Measurements from ENCODE around the gene KCNG2. TPM values are rescaled to one million over a fixed set of nuclear protein-coding genes. Genes with fewer than 3 reads are reported as not detected.

The KCNG2 gene
- polyA plus RNA-seq, 1 donor from 2014 or later = not detected

GRCh38 chr18:79851489-79851888 is 53.8 kb downstream of the KCNG2 start:
- Histone ChIP-seq H3K4me2 (ENCODE audit: low read length) (no peak overlapping the region), H3K27me3 (ENCODE audit: insufficient read depth, low read depth, low read length) (no peaks in the 10 kb centered on the region), H3F3A (ENCODE audit: insufficient read depth, low read length, poor library complexity, severe bottlenecking) (no peaks in the 10 kb centered on the region), H3K79me2 (replicated peaks; ENCODE audit: insufficient read depth, low read length) (no peaks in the 10 kb centered on the region), H4K20me1 (ENCODE audit: insufficient read depth) (no peaks in the 10 kb centered on the region), H2AFZ (ENCODE audit: low read depth, low read length) (no peak overlapping the region), H3K4me3 (ENCODE audit: low read length) (no peak overlapping the region), H3K9ac (ENCODE audit: low read length) (no peak overlapping the region), H3K9me2 (ENCODE audit: insufficient read depth, low read length) (no peaks in the 10 kb centered on the region), H3K27ac (ENCODE audit: low read length) (no peak overlapping the region), H3K36me3 (ENCODE audit: insufficient read depth, low read length) (no peaks in the 10 kb centered on the region), H3K9me3 (ENCODE audit: low read length) (no peaks in the 10 kb centered on the region)
- TF ChIP-seq TAF1 (IDR thresholded peaks at IDR 0.05; ENCODE audit: low read depth) (no peak), MXI1 (conservative IDR thresholded peaks at IDR 0.05; ENCODE audit: poor library complexity, severe bottlenecking) (no peak), SMC3 (conservative IDR thresholded peaks at IDR 0.05; ENCODE audit: poor library complexity) (no peak), POLR2AphosphoS5 (IDR thresholded peaks at IDR 0.05) (no peak), REST (IDR thresholded peaks at IDR 0.05; ENCODE audit: borderline replicate concordance) (no peak), EZH2 (IDR thresholded peaks at IDR 0.05; ENCODE audit: borderline replicate concordance, insufficient read depth, low read length, poor library complexity, severe bottlenecking) (no peak), RAD21 (conservative IDR thresholded peaks at IDR 0.05) (no peak), CTCF (IDR thresholded peaks at IDR 0.05; ENCODE audit: poor library complexity, severe bottlenecking) (no peak), EP300 (conservative IDR thresholded peaks at IDR 0.05; ENCODE audit: poor library complexity, severe bottlenecking) (no peak)

GRCh38 chr18:79851950-79852349 is 54.2 kb downstream of the KCNG2 start:
- TF ChIP-seq SMC3 (conservative IDR thresholded peaks at IDR 0.05; ENCODE audit: poor library complexity) (no peak), CTCF (IDR thresholded peaks at IDR 0.05; ENCODE audit: poor library complexity, severe bottlenecking) (no peak), REST (IDR thresholded peaks at IDR 0.05; ENCODE audit: borderline replicate concordance) (no peak), EZH2 (IDR thresholded peaks at IDR 0.05; ENCODE audit: borderline replicate concordance, insufficient read depth, low read length, poor library complexity, severe bottlenecking) (no peak), TAF1 (IDR thresholded peaks at IDR 0.05; ENCODE audit: low read depth) (no peak), EP300 (conservative IDR thresholded peaks at IDR 0.05; ENCODE audit: poor library complexity, severe bottlenecking) (no peak), POLR2AphosphoS5 (IDR thresholded peaks at IDR 0.05) (no peak), RAD21 (conservative IDR thresholded peaks at IDR 0.05) (no peak), MXI1 (conservative IDR thresholded peaks at IDR 0.05; ENCODE audit: poor library complexity, severe bottlenecking) (no peak)
- Histone ChIP-seq H3K9me3 (ENCODE audit: low read length) (no peaks in the 10 kb centered on the region), H3K9ac (ENCODE audit: low read length) (no peak overlapping the region), H4K20me1 (ENCODE audit: insufficient read depth) (no peaks in the 10 kb centered on the region), H3F3A (ENCODE audit: insufficient read depth, low read length, poor library complexity, severe bottlenecking) (no peaks in the 10 kb centered on the region), H3K9me2 (ENCODE audit: insufficient read depth, low read length) (no peaks in the 10 kb centered on the region), H3K27ac (ENCODE audit: low read length) (no peak overlapping the region), H3K4me2 (ENCODE audit: low read length) (no peak overlapping the region), H3K4me3 (ENCODE audit: low read length) (no peak overlapping the region), H2AFZ (ENCODE audit: low read depth, low read length) (no peak overlapping the region), H3K36me3 (ENCODE audit: insufficient read depth, low read length) (no peaks in the 10 kb centered on the region), H3K27me3 (ENCODE audit: insufficient read depth, low read depth, low read length) (no peaks in the 10 kb centered on the region), H3K79me2 (replicated peaks; ENCODE audit: insufficient read depth, low read length) (no peaks in the 10 kb centered on the region)
